GM21825 (cell line): ENCODE results near the gene PBXIP1.
A peak's percentile ranks its signal among the peaks of the same experiment; 100 is the strongest.
"Not testable (repeated sequence)": the region's sequence is repeated elsewhere in the genome, so short reads cannot be mapped to it uniquely, and the experiment has no call there.

ENCODE experiments used
- ATAC-seq: cut with Tn5 transposase; IDR thresholded peaks from one replicate; pipeline ENCODE4 v1.9.1; 2021; ENCODE audit warnings: mild to moderate bottlenecking, moderate library complexity; ENCODE audit not compliant: unreplicated experiment

Gene PBXIP1

GRCh38 chr1:154995301-154995983 lies 39.5 kb upstream of the PBXIP1 start:
- ATAC-seq, result not testable (repeated sequence)

- ATAC-seq, result no peak
Measured at GRCh38 chr1:154994591-154994990, 38.7 kb upstream of the PBXIP1 start.

GRCh38 chr1:154994269-154994587 lies 38.3 kb upstream of the PBXIP1 start:
- ATAC-seq, result no peak

GRCh38 chr1:154993572-154994268 lies 37.8 kb upstream of the PBXIP1 start, which contains the start of gene LENEP:
TSS of gene LENEP (plus strand) at chr1:154993586. CDS start at chr1:154993608, 22 bp downstream.
- no peak for ATAC-seq

GRCh38 chr1:154992721-154993571 lies 37.0 kb upstream of the PBXIP1 start:
- ATAC-seq, result no peak

GRCh38 chr1:154990276-154990675 lies 34.4 kb upstream of the PBXIP1 start:
- ATAC-seq, result no peak

GRCh38 chr1:154989195-154989860 lies 33.4 kb upstream of the PBXIP1 start:
- no peak for ATAC-seq

- no peak for ATAC-seq
Measured at GRCh38 chr1:154988058-154988954, 32.4 kb upstream of the PBXIP1 start.

GRCh38 chr1:154987326-154987725 lies 31.4 kb upstream of the PBXIP1 start:
- ATAC-seq, result no peak

- ATAC-seq, result not testable (repeated sequence)
Measured at GRCh38 chr1:154986736-154987135, 30.8 kb upstream of the PBXIP1 start.

GRCh38 chr1:154983776-154984466 lies 28.0 kb upstream of the PBXIP1 start:
- no peak for ATAC-seq

GRCh38 chr1:154982897-154983648 lies 27.2 kb upstream of the PBXIP1 start, which contains the start of gene FLAD1:
TSS of gene FLAD1 (plus strand) at chr1:154983344. CDS start at chr1:154983695, 351 bp downstream.
- ATAC-seq, result peak; percentile 98

GRCh38 chr1:154982341-154982740 lies 26.4 kb upstream of the PBXIP1 start:
- ATAC-seq, result no peak

GRCh38 chr1:154978360-154978759 lies 22.5 kb upstream of the PBXIP1 start:
- no peak for ATAC-seq

GRCh38 chr1:154977762-154978161 lies 21.9 kb upstream of the PBXIP1 start:
- not testable (repeated sequence) for ATAC-seq

- ATAC-seq, result no peak
Measured at GRCh38 chr1:154975409-154976059, 19.6 kb upstream of the PBXIP1 start.

- peak; percentile 34 for ATAC-seq
Measured at GRCh38 chr1:154974808-154975408, 19.0 kb upstream of the PBXIP1 start.
